Measurements from ENCODE around the gene RCAN1. TPM values are rescaled to one million over a fixed set of nuclear protein-coding genes. Genes with fewer than 3 reads are reported as not detected.
"Not testable (repeated sequence)": the region's sequence is repeated elsewhere in the genome, so short reads cannot be mapped to it uniquely, and the experiment has no call there.

RCAN1 gene
- total RNA-seq, 1 donor from 2014 or later, result 22.9 TPM

- no peak overlapping the region for H3K27ac ChIP-seq
- no peak for ATAC-seq
- no peak for TF ChIP-seq CTCF (IDR thresholded peaks at IDR 0.05)
These were observed 53.1 kb downstream of the RCAN1 start for GRCh38 chr21:34561806-34562205.

DNA sequence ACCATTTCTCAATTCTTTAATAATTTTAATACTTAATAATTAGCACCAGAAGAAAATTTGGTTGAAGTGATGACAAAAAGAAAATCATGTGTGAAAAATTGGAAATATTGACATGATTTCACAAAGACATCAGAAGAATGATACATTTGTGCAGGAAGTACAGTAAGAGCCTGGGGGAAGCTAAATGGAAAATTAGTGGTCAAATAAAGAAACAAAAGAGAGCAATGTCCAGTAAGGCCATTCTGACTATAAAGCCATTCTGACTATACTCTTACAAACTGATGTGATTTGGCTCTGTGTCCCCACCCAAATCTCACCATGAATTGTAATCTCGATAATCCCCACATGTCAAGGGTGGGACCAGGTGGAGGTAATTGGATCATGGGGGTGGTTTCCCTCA is 54.3 kb downstream of the RCAN1 start:
- ATAC-seq (no peak), DNase-seq (no peak)
- Histone ChIP-seq H3K9me3 (no peaks in the 10 kb centered on the region), H3K36me3 (no peaks in the 10 kb centered on the region), H3K4me3 (no peak overlapping the region), H3K27ac (no peak overlapping the region), H3K27me3 (ENCODE audit: low read depth) (no peaks in the 10 kb centered on the region), H3K4me1 (no peaks in the 10 kb centered on the region)
- no peak for TF ChIP-seq CTCF (IDR thresholded peaks at IDR 0.05)
- intact Hi-C loops (cut with DNase I), result no loop called here

More at GRCh38 chr21:34561806-34562205, 53.1 kb downstream of the RCAN1 start:
- H3K36me3 ChIP-seq, result no peaks in the 10 kb centered on the region
- H3K27me3 ChIP-seq (ENCODE audit: low read depth), result no peaks in the 10 kb centered on the region
- H3K9me3 ChIP-seq, result no peaks in the 10 kb centered on the region
- H3K4me1 ChIP-seq, result no peaks in the 10 kb centered on the region
- no peak overlapping the region for H3K4me3 ChIP-seq
- intact Hi-C loops (cut with DNase I), result no loop called here
- DNase-seq, result no peak

- H3K9me3 ChIP-seq, result no peaks in the 10 kb centered on the region
- no peak for DNase-seq
- no peak for ATAC-seq
- no peak overlapping the region for H3K27ac ChIP-seq
- H3K4me1 ChIP-seq, result no peaks in the 10 kb centered on the region
- intact Hi-C loops (cut with DNase I), result no loop called here
- no peaks in the 10 kb centered on the region for H3K27me3 ChIP-seq (ENCODE audit: low read depth)
- H3K36me3 ChIP-seq, result no peaks in the 10 kb centered on the region
- H3K4me3 ChIP-seq, result no peak overlapping the region
- TF ChIP-seq CTCF (IDR thresholded peaks at IDR 0.05), result no peak
These were observed 54.9 kb downstream of the RCAN1 start for GRCh38 chr21:34560021-34560420.

DNA sequence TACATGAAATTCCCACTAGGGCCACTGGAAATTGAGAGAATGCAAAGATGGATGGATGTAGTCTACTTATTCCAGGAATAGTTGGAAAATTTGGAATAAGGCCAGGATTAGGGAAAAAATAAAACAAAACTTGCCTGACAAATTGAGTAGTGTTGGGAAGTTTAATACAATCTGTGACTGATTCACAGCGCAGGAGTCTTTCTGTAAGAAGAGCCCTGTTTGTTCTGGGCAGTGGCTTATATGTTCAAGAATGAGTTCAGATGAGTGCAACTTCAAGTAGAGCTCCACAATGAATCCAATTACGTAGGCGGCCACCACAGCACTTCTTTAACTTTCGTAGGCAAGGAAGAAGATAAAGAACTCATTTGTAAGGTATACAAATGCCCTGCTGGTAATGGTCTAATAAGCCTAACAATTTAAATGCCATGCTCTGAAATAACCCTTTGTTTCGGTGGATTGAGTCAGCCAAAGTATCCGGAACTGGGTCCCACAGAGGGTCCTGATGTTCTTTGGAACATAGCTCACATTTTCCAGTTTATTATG is 55.8 kb downstream of the RCAN1 start:
- H3K27me3 ChIP-seq (ENCODE audit: low read depth), result no peaks in the 10 kb centered on the region
- DNase-seq, result no peak
- no peaks in the 10 kb centered on the region for H3K36me3 ChIP-seq
- TF ChIP-seq CTCF (IDR thresholded peaks at IDR 0.05), result no peak
- intact Hi-C loops (cut with DNase I), result no loop called here
- no peaks in the 10 kb centered on the region for H3K4me1 ChIP-seq
- H3K4me3 ChIP-seq, result no peak overlapping the region
- H3K27ac ChIP-seq, result no peak overlapping the region
- H3K9me3 ChIP-seq, result no peaks in the 10 kb centered on the region
- no peak for ATAC-seq

- Histone ChIP-seq H3K36me3 (no peaks in the 10 kb centered on the region), H3K9me3 (no peaks in the 10 kb centered on the region), H3K27me3 (ENCODE audit: low read depth) (no peaks in the 10 kb centered on the region), H3K4me3 (no peak overlapping the region), H3K4me1 (no peaks in the 10 kb centered on the region), H3K27ac (no peak overlapping the region)
- TF ChIP-seq CTCF (IDR thresholded peaks at IDR 0.05), result no peak
- no peak for DNase-seq
- ATAC-seq, result no peak
- intact Hi-C loops (cut with DNase I), result no loop called here
These were observed 56.7 kb downstream of the RCAN1 start for GRCh38 chr21:34558166-34558565.

DNA sequence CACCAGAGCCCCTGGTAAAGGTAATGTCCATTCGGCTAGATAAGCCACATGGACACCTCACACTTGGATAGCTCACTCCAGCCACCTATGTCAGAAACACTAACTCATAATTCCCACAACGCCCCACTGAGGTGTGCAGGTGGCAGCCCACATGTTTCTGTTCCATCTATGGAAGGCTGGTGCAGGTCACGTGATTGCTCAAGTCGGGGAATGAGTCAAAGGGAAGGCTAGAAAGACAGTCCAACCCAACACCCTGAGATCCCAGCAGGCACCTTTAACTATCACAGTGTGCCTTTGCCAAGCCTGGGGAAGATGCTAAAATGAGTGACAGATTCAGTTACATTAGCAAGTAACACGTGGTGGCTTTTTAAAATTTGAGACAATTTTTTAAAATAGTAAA is 57.7 kb downstream of the RCAN1 start:
- no peak for TF ChIP-seq CTCF (IDR thresholded peaks at IDR 0.05)
- no peaks in the 10 kb centered on the region for H3K36me3 ChIP-seq
- no peaks in the 10 kb centered on the region for H3K9me3 ChIP-seq
- no peak overlapping the region for H3K27ac ChIP-seq
- no peak for ATAC-seq
- H3K4me1 ChIP-seq, result no peaks in the 10 kb centered on the region
- no peak overlapping the region for H3K4me3 ChIP-seq
- DNase-seq, result no peak
- H3K27me3 ChIP-seq (ENCODE audit: low read depth), result no peaks in the 10 kb centered on the region
- intact Hi-C loops (cut with DNase I), result no loop called here

DNA sequence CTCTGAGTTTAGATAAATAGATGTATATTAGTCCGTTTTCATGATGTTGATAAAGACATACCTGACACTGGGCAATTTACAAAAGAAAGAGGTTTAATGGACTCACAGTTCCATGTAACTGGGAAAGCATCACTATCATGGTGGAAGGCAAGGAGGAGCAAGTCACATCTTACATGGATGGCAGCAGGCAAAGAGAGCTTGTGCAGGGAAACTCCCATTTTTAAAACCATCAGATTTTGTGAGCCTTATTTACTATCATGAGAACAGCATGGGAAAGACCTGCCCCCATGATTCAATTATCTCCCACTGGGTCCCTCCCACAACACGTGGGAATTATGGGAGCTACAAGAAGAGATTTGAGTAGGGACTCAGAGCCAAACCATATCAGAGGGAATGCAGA is 60.2 kb downstream of the RCAN1 start:
- H3K27me3 ChIP-seq (ENCODE audit: low read depth); H3K36me3 ChIP-seq; ATAC-seq; H3K4me3 ChIP-seq; DNase-seq; H3K27ac ChIP-seq; H3K4me1 ChIP-seq; H3K9me3 ChIP-seq; intact Hi-C loops (cut with DNase I): not testable (repeated sequence)
